H1 (cell line): Measurements from ENCODE around the gene CACNG7. TPM values are rescaled to one million over a fixed set of nuclear protein-coding genes. Genes with fewer than 3 reads are reported as not detected.
A peak's percentile ranks its signal among the peaks of the same experiment; 100 is the strongest.

Source experiments
- CTCF ChIA-PET: fragments of 300-600 bp; sonication (Branson Sonifier 250); formaldehyde crosslinking; loops from one replicate; lab custom pipeline; 2021; ENCODE audit not compliant: partially characterized antibody; lab: Charles Lee
- POLR2A ChIA-PET: fragments of 300-600 bp; sonication (Branson Sonifier 250); formaldehyde crosslinking; loops from one replicate; lab custom pipeline; 2021; ENCODE audit warnings: inconsistent platforms; ENCODE audit not compliant: partially characterized antibody; lab: Charles Lee
- DNase-seq, 2 experiments: peaks; one replicate each; pipeline versions ENCODE4 v3.0.0 to v3.0.0-alpha.2; 2010 to 2022; ENCODE audit warnings: low spot score in 2 of 2, low read depth in 1 of 2, mixed read lengths in 1 of 2
- FAIRE-seq: peaks from 2 replicates; lab custom pipeline; 2011; peaks lifted over from hg19 to GRCh38; lab: Jason Lieb, UNC
- H2AFZ ChIP-seq: 2 replicates; pipeline ENCODE4 v1.8.1; 2012; ENCODE audit warnings: low read length, inconsistent platforms
- H2AK5ac ChIP-seq: 2 replicates; pipeline ENCODE4 v1.6.1; 2013; ENCODE audit warnings: low read depth, low read length
- H2BK120ac ChIP-seq: replicated peaks from 2 replicates; pipeline ENCODE3; 2013; ENCODE audit warnings: low read depth, low read length, inconsistent platforms
- H2BK12ac ChIP-seq: 2 replicates; pipeline ENCODE4 v1.6.1; 2013; ENCODE audit warnings: low read depth, low read length
- H2BK15ac ChIP-seq: 2 replicates; pipeline ENCODE4 v1.6.1; 2013; ENCODE audit warnings: low read length
- H2BK20ac ChIP-seq: 2 replicates; pipeline ENCODE4 v1.6.1; 2013; ENCODE audit warnings: low read length
- H2BK5ac ChIP-seq: 2 replicates; pipeline ENCODE4 v1.6.1; 2013; ENCODE audit warnings: low read depth, low read length
- H3K14ac ChIP-seq: 2 replicates; pipeline ENCODE4 v1.6.1; 2013; ENCODE audit warnings: inconsistent platforms; ENCODE audit not compliant: insufficient read length
- H3K18ac ChIP-seq: 2 replicates; pipeline ENCODE4 v1.6.1; 2013; ENCODE audit warnings: low read length; ENCODE audit errors: extremely low read depth
- H3K23ac ChIP-seq: 2 replicates; pipeline ENCODE4 v1.6.1; 2013; ENCODE audit warnings: inconsistent platforms; ENCODE audit not compliant: insufficient read length
- H3K23me2 ChIP-seq: 2 replicates; pipeline ENCODE4 v1.6.1; 2013; ENCODE audit warnings: low read depth, low read length
- H3K27ac ChIP-seq: 2 replicates; pipeline ENCODE4 v1.6.1; 2011; ENCODE audit warnings: low read depth, low read length, inconsistent platforms
- H3K27me3 ChIP-seq, 4 experiments: replicated peaks in 1 of 4; 1 replicate in 1 of 4; 2 replicates in 3 of 4; pipeline versions ENCODE4 v1.6.1 to v1.8.1; 2011 to 2013; ENCODE audit warnings: low read length in 3 of 4, mild to moderate bottlenecking in 3 of 4, inconsistent platforms in 2 of 4, mixed read lengths in 2 of 4, moderate library complexity in 1 of 4; ENCODE audit not compliant: control insufficient read depth in 3 of 4, insufficient read depth in 3 of 4; ENCODE audit errors: extremely low read depth in 1 of 4
- H3K36me3 ChIP-seq, 4 experiments: 2 replicates each; pipeline versions ENCODE4 v1.6.1 to v1.8.1; 2011 to 2013; ENCODE audit warnings: mild to moderate bottlenecking in 4 of 4, low read length in 3 of 4, moderate library complexity in 2 of 4, control low read depth in 1 of 4, inconsistent platforms in 1 of 4; ENCODE audit not compliant: insufficient read depth in 4 of 4, control insufficient read depth in 2 of 4
- H3K4ac ChIP-seq: replicated peaks from 2 replicates; pipeline ENCODE3; 2013; ENCODE audit warnings: low read length, low read depth, mixed read lengths, inconsistent platforms; ENCODE audit not compliant: insufficient read length
- H3K4me1 ChIP-seq, 4 experiments: replicated peaks in 1 of 4; 1 replicate in 1 of 4; 2 replicates in 3 of 4; pipeline versions ENCODE4 v1.6.1 to v1.8.1; 2011 to 2013; ENCODE audit warnings: low read length in 3 of 4, inconsistent platforms in 2 of 4, mixed read lengths in 1 of 4; ENCODE audit not compliant: insufficient read depth in 4 of 4, control insufficient read depth in 3 of 4
- H3K4me2 ChIP-seq, 2 experiments: 2 replicates each; pipeline versions ENCODE4 v1.6.1 to v1.8.1; 2011 to 2013; ENCODE audit warnings: low read depth in 2 of 2, low read length in 2 of 2, control low read depth in 1 of 2, inconsistent platforms in 1 of 2, mild to moderate bottlenecking in 1 of 2; ENCODE audit not compliant: insufficient read depth in 1 of 2
- H3K4me3 ChIP-seq, 4 experiments: fragments of 200-600, 300-600 bp in 1 of 4; sonication (generic), shearing (Covaris generic), sonication (Bioruptor Twin) in 1 of 4; 2 replicates each; pipeline versions ENCODE4 v1.5.1 to v1.8.1; 2011 to 2016; ENCODE audit warnings: low read length in 4 of 4, low read depth in 3 of 4, control low read depth in 2 of 4, inconsistent platforms in 2 of 4, mild to moderate bottlenecking in 2 of 4, mixed read lengths in 1 of 4, moderate library complexity in 1 of 4; ENCODE audit not compliant: insufficient read depth in 2 of 4; ENCODE audit errors: extremely low read depth in 1 of 4
- H3K56ac ChIP-seq: replicated peaks from 2 replicates; pipeline ENCODE3; 2013; ENCODE audit warnings: low read depth, mild to moderate bottlenecking, mixed read lengths, low read length, inconsistent platforms; ENCODE audit not compliant: insufficient read length
- H3K79me1 ChIP-seq: 2 replicates; pipeline ENCODE4 v1.6.1; 2013; ENCODE audit warnings: low read depth, low read length, control low read depth
- H3K79me2 ChIP-seq, 2 experiments: 2 replicates each; pipeline versions ENCODE4 v1.6.1 to v1.8.1; 2012 to 2013; ENCODE audit warnings: low read length in 2 of 2, mild to moderate bottlenecking in 2 of 2, inconsistent platforms in 1 of 2; ENCODE audit not compliant: insufficient read depth in 2 of 2, control insufficient read depth in 1 of 2
- H3K9ac ChIP-seq, 4 experiments: replicated peaks in 1 of 4; 1 replicate in 1 of 4; 2 replicates in 3 of 4; pipeline versions ENCODE4 v1.6.1 to v1.8.1; 2011 to 2013; ENCODE audit warnings: low read depth in 3 of 4, low read length in 3 of 4, control low read depth in 2 of 4, mild to moderate bottlenecking in 2 of 4, moderate library complexity in 2 of 4, inconsistent platforms in 1 of 4; ENCODE audit errors: extremely low read depth in 1 of 4
- H3K9me3 ChIP-seq, 2 experiments: 2 replicates each; pipeline versions ENCODE4 v1.6.1 to v1.8.1; 2012 to 2013; ENCODE audit warnings: mild to moderate bottlenecking in 2 of 2, moderate library complexity in 2 of 2, control low read depth in 1 of 2, inconsistent platforms in 1 of 2, low read depth in 1 of 2, low read length in 1 of 2, mixed read lengths in 1 of 2; ENCODE audit not compliant: insufficient read depth in 2 of 2
- H4K20me1 ChIP-seq, 2 experiments: replicated peaks in 1 of 2; 2 replicates each; pipeline versions ENCODE3 to v1.8.1; 2011 to 2013; ENCODE audit warnings: inconsistent platforms in 2 of 2, low read length in 2 of 2, mild to moderate bottlenecking in 1 of 2; ENCODE audit not compliant: insufficient read depth in 2 of 2, control insufficient read depth in 1 of 2
- H4K5ac ChIP-seq: 2 replicates; pipeline ENCODE4 v1.6.1; 2013; ENCODE audit warnings: low read length, low read depth, mixed read lengths, inconsistent platforms; ENCODE audit not compliant: insufficient read length
- H4K8ac ChIP-seq: 2 replicates; pipeline ENCODE4 v1.8.0; 2013; ENCODE audit warnings: mild to moderate bottlenecking, moderate library complexity, low read length, inconsistent platforms; ENCODE audit not compliant: insufficient read depth; ENCODE audit errors: extremely low read depth
- H4K91ac ChIP-seq: replicated peaks from 2 replicates; pipeline ENCODE3; 2013; ENCODE audit warnings: low read length, mixed read lengths, inconsistent platforms; ENCODE audit not compliant: insufficient read length
- BACH1 ChIP-seq: IDR thresholded peaks from 2 replicates; pipeline ENCODE4 v1.6.1; 2012; ENCODE audit warnings: low read length, improper control_type of control experiment
- CHD1 ChIP-seq: IDR thresholded peaks from 2 replicates; pipeline ENCODE4 v1.6.1; 2012; ENCODE audit warnings: low read depth, low read length, improper control_type of control experiment
- CTBP2 ChIP-seq: IDR thresholded peaks from 2 replicates; pipeline ENCODE4 v1.7.0; 2011; ENCODE audit warnings: borderline replicate concordance, mild to moderate bottlenecking, moderate library complexity, mixed read lengths, low read length; ENCODE audit not compliant: insufficient read depth, insufficient read length
- POLR2A ChIP-seq, 2 experiments: IDR thresholded peaks; 1 replicate in 1 of 2; 2 replicates in 1 of 2; pipeline ENCODE4 v1.6.1; 2011; ENCODE audit warnings: low read depth in 2 of 2, low read length in 2 of 2, mild to moderate bottlenecking in 2 of 2; ENCODE audit errors: control extremely low read depth in 1 of 2
- POLR2AphosphoS5 ChIP-seq: IDR thresholded peaks from 2 replicates; pipeline ENCODE4 v1.6.1; 2011; ENCODE audit warnings: low read depth, low read length
- RBBP5 ChIP-seq: IDR thresholded peaks from 2 replicates; pipeline ENCODE4 v1.7.1; 2012; ENCODE audit warnings: low read depth, mild to moderate bottlenecking, inconsistent platforms, low read length, moderate library complexity, borderline replicate concordance
- RNF2 ChIP-seq: fragments of 200-900, 300-1000 bp; sonication (generic); IDR thresholded peaks from 2 replicates; pipeline ENCODE4 v1.7.1; 2016; ENCODE audit warnings: borderline replicate concordance, low read depth, mild to moderate bottlenecking, antibody characterized with exemption, low read length; ENCODE audit not compliant: poor library complexity, severe bottlenecking; ENCODE audit errors: missing control alignments
- SAP30 ChIP-seq: fragments of 300-600 bp; sonication (generic); IDR thresholded peaks from 2 replicates; pipeline ENCODE4 v1.7.1; 2012; ENCODE audit warnings: low read length, moderate library complexity, mild to moderate bottlenecking, inconsistent platforms; ENCODE audit not compliant: insufficient read depth, insufficient replicate concordance
- SIRT6 ChIP-seq: IDR thresholded peaks from one replicate; pipeline ENCODE4 v1.7.1; 2012; ENCODE audit warnings: low read length, inconsistent platforms
- TCF12 ChIP-seq: IDR thresholded peaks from 2 replicates; pipeline ENCODE4 v1.6.1; 2011; ENCODE audit warnings: low read depth, mild to moderate bottlenecking, low read length
- TEAD4 ChIP-seq: IDR thresholded peaks from 2 replicates; pipeline ENCODE4 v1.6.1; 2012; ENCODE audit warnings: low read depth, low read length, inconsistent platforms, mixed read lengths
- YY1 ChIP-seq: IDR thresholded peaks from 2 replicates; pipeline ENCODE4 v1.6.1; 2011; ENCODE audit warnings: low read depth, mild to moderate bottlenecking, low read length
- WGBS, 2 experiments: shearing (Covaris generic) in 1 of 2; methylation state at CpG; one replicate each; pipeline versions ENCODE4 v1.1.6 to v1.1.7; 2013 to 2015; ENCODE audit warnings: low lambda C conversion rate in 2 of 2, mixed read lengths in 2 of 2, inconsistent platforms in 1 of 2, low coverage in 1 of 2, missing lambda C conversion rate in 1 of 2; ENCODE audit not compliant: insufficient replicate concordance in 2 of 2, insufficient coverage in 1 of 2, insufficient read length in 1 of 2; ENCODE audit errors: extremely low coverage in 1 of 2, missing lambda C conversion rate in 1 of 2; 5-methylcytosine and 5-hydroxymethylcytosine counted together
- polyA plus RNA-seq, 7 experiments: library from polyadenylated mRNA; depleted of rRNA in 3 of 7; stranded (reverse) in 5 of 7; unstranded in 2 of 7; fragments of >200 nt in 5 of 7; fragments of 200-250 nt in 2 of 7; gene quantifications; 1 replicate in 5 of 7; 2 replicates in 1 of 7; 4 replicates in 1 of 7; pipeline versions ENCODE4 v1.2.1 to v1.2.3, GENCODE V29; 2011 to 2013; ENCODE audit warnings: missing spikeins in 2 of 7, mixed read lengths in 2 of 7
- total RNA-seq: library from RNA; stranded (reverse); fragmentation: NEBNext Ultra II Directional; extraction: Animal tissue kit (Norgen Biotek cat#: 25700); gene quantifications from 2 replicates; pipeline ENCODE4 v1.2.1, GENCODE V29; 2021

The CACNG7 gene
- total and polyA plus RNA-seq, 2 of the 8 experiments (the other 6 are each of a cell fraction or from before 2014, with no cell fraction given) = 28.9 to 69.8 TPM

DNA sequence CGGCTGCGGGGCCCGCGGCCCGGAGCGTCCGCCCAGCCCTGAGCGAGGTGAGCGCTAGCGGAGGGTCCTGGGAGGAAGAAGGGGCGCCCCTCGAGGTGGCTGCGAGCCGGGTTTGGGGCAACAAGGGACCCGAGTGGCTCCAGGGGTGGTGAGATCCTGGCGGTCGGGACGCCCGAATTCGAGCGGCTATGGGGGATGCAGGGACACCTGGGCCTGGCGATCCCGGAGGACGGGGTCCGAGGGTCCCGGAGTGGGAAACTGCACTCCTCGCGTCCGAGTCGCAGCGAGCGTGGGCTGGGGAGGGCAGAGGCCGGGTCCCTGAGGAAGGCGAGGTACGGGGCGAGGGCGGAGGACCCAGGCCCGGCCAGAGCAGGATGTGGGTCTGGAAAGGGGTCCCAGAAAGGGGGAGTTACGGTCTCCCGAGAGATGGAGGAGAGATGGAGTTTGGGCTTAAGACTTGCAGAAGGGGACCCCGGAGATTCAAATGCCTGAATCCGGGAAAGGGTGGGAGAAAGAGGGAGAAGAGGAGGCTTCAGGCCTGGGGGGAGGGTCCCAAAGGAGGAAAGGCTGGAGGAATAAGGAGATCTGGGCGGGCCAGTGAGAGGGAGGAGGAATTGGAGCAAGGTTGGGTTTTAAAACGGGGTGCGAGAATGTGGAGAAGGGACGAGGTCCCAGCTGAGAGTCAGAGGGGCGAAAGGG is 542 bp downstream of the CACNG7 start:
- ChIA-PET POLR2A (interaction anchor here (1.3 to 1.7 kb wide), 4 partner anchors 11 to 71 kb away, joined by 3 to 7 read pairs (median 4); no protein-coding TSS in a partner anchor), CTCF (interaction anchor here (0.8 to 3.9 kb wide), 6 partner anchors 13 to 120 kb away, joined by 4 to 34 read pairs (median 8); partner anchors contain the start of gene MYADM)
- no peak overlapping the region for H2BK15ac ChIP-seq
- no peak overlapping the region for H2BK120ac ChIP-seq
- peak overlapping the region; percentile 6 for H4K5ac ChIP-seq
- peak overlapping the region; percentile 10 for H3K56ac ChIP-seq
- H3K18ac ChIP-seq = peak overlapping the region; percentile 60; the same call in 1 of the 2 replicates
- H3K14ac ChIP-seq = no peak overlapping the region
- H3K4me2 ChIP-seq = peak overlapping the region; percentile 75 to 95
- H2BK20ac ChIP-seq = no peak overlapping the region
- no peak overlapping the region for H3K4ac ChIP-seq
- H2AK5ac ChIP-seq = no peak overlapping the region
- H3K4me1 ChIP-seq = peaks cover 0 to 14% (median 4%) of the 10 kb centered on the region in 4 experiments; a peak in 4 of 7 replicates
- H3K23ac ChIP-seq = no peak overlapping the region
- H3K4me3 ChIP-seq = peak overlapping the region; percentile 75 to 98 (median 84)
- peak overlapping the region; percentile 57 for H4K91ac ChIP-seq
- H3K27ac ChIP-seq = no peak overlapping the region
- FAIRE-seq = no peak
- peaks cover 22% of the 10 kb centered on the region for H3K23me2 ChIP-seq
- H3K36me3 ChIP-seq = peaks cover 0 to 3% (median 0%) of the 10 kb centered on the region in 4 experiments; a peak in 1 of 8 replicates
- peaks cover 6% of the 10 kb centered on the region for H3K79me1 ChIP-seq
- peaks cover 0 to 23% (median 14%) of the 10 kb centered on the region in 4 experiments; a peak in 5 of 7 replicates for H3K27me3 ChIP-seq
- H2BK12ac ChIP-seq = 0 out of 2 replicates have a peak overlapping the region, but pooled peaks have one; percentile 60
- no peaks in the 10 kb centered on the region for H3K9me3 ChIP-seq
- peaks cover 6 to 10% of the 10 kb centered on the region in 2 experiments for H4K20me1 ChIP-seq
- H2AFZ ChIP-seq = no peak overlapping the region
- H4K8ac ChIP-seq = peak overlapping the region; percentile 40; the same call in 1 of the 2 replicates
- peaks cover 0 to 18% of the 10 kb centered on the region in 2 experiments; a peak in 3 of 4 replicates for H3K79me2 ChIP-seq
- H3K9ac ChIP-seq = peak overlapping the region; percentile 36 to 58 (median 41); a peak in 6 of 7 replicates
- DNase-seq = peak in 1 of 2 experiments; percentile 73
- 2% methylated on average over 32 of the region's 47 CpGs; no CpG with 5 or more reads in 1 of the 2 experiments for WGBS, 2 experiments
- H2BK5ac ChIP-seq = peak overlapping the region; percentile 77; the same call in 1 of the 2 replicates
- TF ChIP-seq BACH1 (no peak), CHD1 (no peak), YY1 (no peak), POLR2AphosphoS5 (no peak), RBBP5 (peak; percentile 23; the same call in 1 of the 2 replicates), TEAD4 (no peak), SIRT6 (no peak), RNF2 (no peak), CTBP2 (no peak), SAP30 (no peak), TCF12 (no peak), POLR2A (IDR thresholded peaks at IDR 0.05; ENCODE audit: control extremely low read depth in 1 of 2, low read depth in 2 of 2, low read length in 2 of 2) (no peak)
